GM18907 (cell line): Measurements from ENCODE around the gene C2orf80.
"Not testable (repeated sequence)": the region's sequence is repeated elsewhere in the genome, so short reads cannot be mapped to it uniquely, and the experiment has no call there.

Experiments used
- ATAC-seq: cut with Tn5 transposase; IDR thresholded peaks from one replicate; pipeline ENCODE4 v1.9.1; 2021; ENCODE audit warnings: mild to moderate bottlenecking, moderate library complexity; ENCODE audit not compliant: unreplicated experiment

The C2orf80 gene

DNA sequence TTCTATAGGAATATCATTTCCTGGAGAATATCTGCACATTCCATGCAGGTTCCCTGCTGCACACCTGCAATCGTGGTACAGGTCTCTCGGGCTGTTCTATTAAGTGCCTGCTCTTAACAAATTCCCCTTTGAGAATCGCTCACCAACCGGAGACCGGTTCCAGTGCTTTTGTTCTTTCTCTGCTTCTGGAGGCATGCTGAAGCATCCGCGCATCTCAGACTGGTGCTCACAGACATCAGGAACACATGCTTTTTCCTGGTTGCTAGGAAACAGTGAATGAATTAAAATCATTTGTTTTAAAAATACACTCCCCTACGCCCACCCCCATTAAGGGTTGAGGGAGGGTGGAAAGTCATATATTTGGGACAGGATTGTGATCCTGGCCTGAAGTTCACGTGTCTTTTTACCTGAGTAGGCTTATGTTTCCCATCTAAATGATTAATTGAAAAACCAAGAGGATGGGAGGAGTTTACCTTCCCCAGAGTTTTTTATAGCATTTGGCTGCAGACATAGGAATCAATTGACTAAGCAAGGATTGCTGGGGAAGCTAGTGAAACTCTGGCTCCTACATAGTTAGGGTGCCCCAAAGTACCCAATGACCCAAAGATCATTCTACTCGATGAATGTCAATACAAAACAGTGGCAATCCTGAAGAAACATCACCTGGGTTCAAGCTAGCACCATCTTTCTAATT lies at the start of gene C2orf80:
Gene C2orf80 (minus strand): TSS at position 221 of the 694 bp plus-strand sequence. CDS start 3,044 bp downstream, outside the sequence.
- ATAC-seq = no peak

DNA sequence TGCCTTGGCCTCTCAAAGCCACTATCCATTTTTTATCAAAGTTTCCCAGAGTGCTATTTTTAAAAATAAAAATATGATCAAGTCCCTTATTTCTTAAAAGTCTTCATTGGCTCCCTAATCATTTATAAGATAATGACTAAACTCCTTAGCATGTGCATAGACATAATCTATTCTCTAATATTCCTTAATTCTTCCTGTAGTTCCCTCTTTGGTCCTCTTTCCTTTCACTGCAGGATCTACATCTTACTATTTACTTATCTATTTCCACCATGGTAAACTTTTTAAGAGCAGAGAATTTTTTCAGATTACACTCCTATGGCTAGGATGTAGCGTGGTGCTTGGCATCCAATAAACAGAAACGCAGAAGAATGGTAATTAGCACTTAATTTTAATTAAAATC lies 46.0 kb upstream of the C2orf80 start:
- ATAC-seq = no peak

GRCh38 chr2:208234786-208235185 lies 45.0 kb upstream of the C2orf80 start:
- ATAC-seq = no peak

- ATAC-seq = no peak
These were observed 38.6 kb upstream of the C2orf80 start for GRCh38 chr2:208228476-208228875.

- no peak for ATAC-seq
These were observed 37.9 kb upstream of the C2orf80 start for GRCh38 chr2:208227581-208228232.

- no peak for ATAC-seq
These were observed 35.0 kb upstream of the C2orf80 start for GRCh38 chr2:208224802-208225201.

- ATAC-seq = no peak
These were observed 32.5 kb upstream of the C2orf80 start for GRCh38 chr2:208222351-208222750.

DNA sequence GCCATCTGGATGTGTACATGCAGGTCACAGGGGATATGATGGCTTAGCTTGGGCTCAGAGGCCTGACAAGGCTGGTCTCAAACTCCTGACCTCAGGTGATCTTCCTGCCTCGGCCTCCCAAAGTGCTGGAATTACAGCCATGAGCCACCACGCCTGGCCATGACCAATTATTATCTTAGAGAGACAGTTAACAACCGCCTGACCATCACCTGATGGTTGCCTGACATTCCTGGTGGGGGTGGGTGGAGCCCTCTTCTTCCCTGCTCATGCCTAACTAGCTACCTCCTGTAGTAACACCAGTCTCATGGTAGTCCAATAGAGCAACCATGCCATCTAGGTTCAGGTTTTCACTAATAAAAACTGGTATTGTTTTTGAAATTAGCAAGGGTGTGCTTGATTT lies 32.0 kb upstream of the C2orf80 start:
- ATAC-seq = not testable (repeated sequence)

DNA sequence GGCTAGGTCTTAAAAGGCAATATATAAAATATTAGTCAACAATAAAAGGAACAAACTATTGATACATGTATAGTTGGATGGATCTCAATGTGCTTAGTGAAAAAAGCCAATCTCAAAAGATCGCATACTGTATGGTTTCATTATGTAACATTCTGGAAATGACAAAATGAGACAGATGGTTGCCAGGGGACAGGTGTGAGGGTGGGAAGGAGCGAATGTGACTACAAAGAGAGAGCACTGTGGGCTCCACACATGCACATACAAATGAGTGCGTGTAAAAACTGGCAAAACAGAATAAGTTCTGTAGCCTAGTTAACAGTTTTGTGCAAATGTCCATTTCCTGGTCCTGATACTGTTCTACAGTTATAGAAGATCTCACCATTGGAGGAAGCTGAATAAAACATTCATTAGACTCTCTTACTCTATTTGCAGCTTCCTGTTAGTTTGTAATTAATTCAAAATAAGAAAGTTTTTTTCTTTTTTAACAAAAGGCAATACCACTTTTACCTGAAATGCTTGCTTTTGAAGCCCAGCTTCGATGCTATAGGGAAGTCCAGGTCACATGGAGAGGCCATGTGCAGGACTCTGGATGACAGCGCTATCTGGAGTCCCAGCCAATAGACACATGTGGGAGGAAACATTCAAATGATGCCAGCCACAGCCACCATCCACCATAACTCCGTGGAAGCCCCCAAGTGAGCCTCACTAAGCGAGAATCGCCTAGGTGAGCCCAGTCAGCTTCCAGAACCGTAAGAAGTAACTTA lies 21.0 kb upstream of the C2orf80 start:
- ATAC-seq = no peak

- no peak for ATAC-seq
These were observed 18.7 kb upstream of the C2orf80 start for GRCh38 chr2:208208335-208209085.

DNA sequence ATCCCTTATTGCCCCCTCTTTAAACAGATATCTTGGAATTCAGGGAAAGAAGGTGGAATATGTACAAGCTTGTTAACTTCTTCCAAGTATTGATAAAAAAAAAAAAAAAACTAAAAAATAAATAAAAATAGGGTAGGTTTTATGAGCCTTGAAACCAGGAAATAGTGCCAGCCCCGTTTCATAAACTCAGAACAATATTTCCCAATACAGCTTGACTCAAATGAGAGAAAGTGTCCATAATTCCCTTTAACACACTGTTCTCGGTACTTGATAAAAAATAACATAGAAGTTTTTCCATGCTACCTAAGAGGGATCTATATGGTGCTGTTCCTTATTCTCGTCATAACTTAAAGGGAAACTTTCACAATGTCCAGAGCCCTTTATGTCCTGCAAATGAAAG lies 17.9 kb upstream of the C2orf80 start:
- ATAC-seq = no peak

DNA sequence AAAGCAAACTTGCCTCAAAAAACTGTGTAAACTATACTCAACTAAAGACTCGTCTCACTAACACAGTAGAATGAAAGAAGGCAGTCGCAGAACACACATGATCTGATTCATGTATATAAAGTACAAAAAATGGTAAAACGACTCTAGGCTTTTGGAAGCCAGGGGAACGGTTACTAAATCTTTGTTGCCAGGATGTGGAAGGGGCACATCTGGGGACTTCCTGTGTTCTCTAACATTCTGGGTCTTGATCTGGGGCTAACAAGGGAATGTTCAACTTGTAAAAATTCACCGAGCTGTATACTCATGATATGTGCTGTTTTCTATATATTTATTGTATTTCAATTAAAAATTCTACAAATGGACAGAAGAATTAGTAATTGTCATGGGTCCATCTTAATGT lies 14.3 kb upstream of the C2orf80 start:
- no peak for ATAC-seq

- ATAC-seq = no peak
These were observed 5.7 kb upstream of the C2orf80 start for GRCh38 chr2:208195531-208195930.

- ATAC-seq = no peak
These were observed 2.9 kb upstream of the C2orf80 start for GRCh38 chr2:208192611-208193236.

- no peak for ATAC-seq
These were observed 591 bp downstream of the C2orf80 start for GRCh38 chr2:208189069-208189809.

GRCh38 chr2:208186893-208187292 lies 2.9 kb downstream of the C2orf80 start:
- ATAC-seq = no peak

GRCh38 chr2:208186465-208186864 lies 3.4 kb downstream of the C2orf80 start:
- no peak for ATAC-seq

GRCh38 chr2:208183972-208184705 lies 5.7 kb downstream of the C2orf80 start:
- ATAC-seq = no peak

DNA sequence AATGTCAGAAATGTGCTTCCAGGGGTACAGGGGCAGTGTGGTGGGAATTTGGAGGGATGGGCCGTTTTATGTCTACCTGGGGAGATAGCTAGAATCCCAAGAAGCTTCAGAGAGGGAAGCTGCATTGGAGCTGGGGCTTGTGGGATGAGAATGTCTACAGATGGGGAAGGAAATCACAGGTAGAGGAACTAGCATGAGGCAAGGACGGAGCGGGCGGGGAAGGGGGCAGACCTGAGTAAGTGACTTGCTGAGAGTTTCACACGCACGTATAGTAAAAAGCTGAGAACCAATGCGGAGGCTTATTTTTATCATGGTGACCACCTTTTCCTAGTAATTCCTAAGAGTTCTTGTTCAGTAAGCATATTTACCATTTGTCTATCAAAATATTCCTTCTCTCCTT lies 6.3 kb downstream of the C2orf80 start:
- ATAC-seq = no peak
